ENCODE data around the gene VPS18. TPM values are rescaled to one million over a fixed set of nuclear protein-coding genes. Genes with fewer than 3 reads are reported as not detected.
A peak's percentile ranks its signal among the peaks of the same experiment; 100 is the strongest.

VPS18 gene
- total and polyA plus RNA-seq, 2 experiments from 2014 or later = 5.9 to 42.5 TPM

DNA sequence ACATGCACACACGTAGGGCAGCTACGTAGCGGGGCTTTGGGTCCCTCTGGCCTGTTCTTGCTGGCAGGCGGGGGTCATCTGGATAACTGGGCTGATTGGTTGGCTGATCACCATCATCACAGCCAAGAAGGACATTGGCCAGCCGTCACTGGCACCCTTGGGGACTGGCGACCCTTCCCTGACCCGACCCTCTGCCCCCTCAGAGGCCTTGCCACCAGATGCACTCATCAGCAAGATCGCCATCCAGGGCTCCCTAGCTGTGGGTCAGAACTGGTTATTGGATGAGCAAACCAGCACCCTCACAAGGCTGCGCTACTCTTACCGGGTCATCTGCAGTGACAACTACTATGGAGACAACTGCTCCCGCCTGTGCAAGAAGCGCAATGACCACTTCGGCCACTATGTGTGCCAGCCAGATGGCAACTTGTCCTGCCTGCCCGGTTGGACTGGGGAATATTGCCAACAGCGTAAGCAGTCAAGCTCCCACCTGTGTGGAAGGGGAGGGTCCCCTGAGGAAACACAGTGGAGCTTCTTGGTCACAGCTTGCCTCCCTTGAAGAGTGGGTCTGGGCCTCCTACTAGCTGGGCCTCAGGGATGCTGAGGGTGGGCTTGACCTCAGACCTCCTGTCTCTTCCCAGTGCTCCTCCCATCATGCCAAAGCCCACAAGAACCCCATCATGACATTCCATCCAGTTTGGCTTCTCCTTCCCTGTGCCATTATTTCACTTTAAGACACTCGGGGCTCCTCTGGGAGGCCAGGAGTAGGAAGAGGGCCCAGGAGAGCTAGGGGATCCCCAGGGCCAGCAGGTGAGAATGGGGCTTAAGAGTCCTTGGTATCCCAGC is 37.3 kb downstream of the VPS18 start:
- H3K4me1 Mint-ChIP-seq = peaks cover 35% of the 10 kb centered on the region
- no peaks in the 10 kb centered on the region; the same call in 2 of the 3 replicates for H3K36me3 Mint-ChIP-seq (ENCODE audit: low read depth)
- DNase-seq (ENCODE audit: low spot score) = no peak
- H3K9me3 Mint-ChIP-seq = no peaks in the 10 kb centered on the region; the same call in 2 of the 3 replicates
- H3K27ac ChIP-seq (ENCODE audit: low read depth) = no peak overlapping the region
- H3K9me2 ChIP-seq (ENCODE audit: insufficient read depth) = no peaks in the 10 kb centered on the region
- no peak for TF ChIP-seq JUNB (IDR thresholded peaks at IDR 0.05; ENCODE audit: unreplicated experiment)
- peaks cover 22% of the 10 kb centered on the region for H3K4me1 ChIP-seq (ENCODE audit: insufficient read depth)
- peaks cover 14% of the 10 kb centered on the region; the same call in 1 of the 2 replicates for H4K20me1 ChIP-seq (replicated peaks; ENCODE audit: insufficient read depth)
- H3K27me3 Mint-ChIP-seq (ENCODE audit: insufficient read depth, low read depth, poor library complexity) = peaks cover 83% of the 10 kb centered on the region
- peak overlapping the region; percentile 88; the same call in 1 of the 2 replicates for H3K4me3 ChIP-seq
- H2AFZ ChIP-seq = no peak overlapping the region
- H3F3A ChIP-seq (replicated peaks; ENCODE audit: low read depth) = peaks cover 19% of the 10 kb centered on the region
- peaks cover 73% of the 10 kb centered on the region for H3K27me3 ChIP-seq (ENCODE audit: insufficient read depth)
- H3K27ac Mint-ChIP-seq = no peak overlapping the region
- H3K79me2 ChIP-seq (replicated peaks; ENCODE audit: insufficient read depth) = no peaks in the 10 kb centered on the region
- ATAC-seq = no peak
- no peaks in the 10 kb centered on the region for H3K36me3 ChIP-seq (ENCODE audit: insufficient read depth)
- peak overlapping the region; percentile 78 for H3K4me3 Mint-ChIP-seq
- H3K4me2 ChIP-seq = peak overlapping the region; percentile 99

DNA sequence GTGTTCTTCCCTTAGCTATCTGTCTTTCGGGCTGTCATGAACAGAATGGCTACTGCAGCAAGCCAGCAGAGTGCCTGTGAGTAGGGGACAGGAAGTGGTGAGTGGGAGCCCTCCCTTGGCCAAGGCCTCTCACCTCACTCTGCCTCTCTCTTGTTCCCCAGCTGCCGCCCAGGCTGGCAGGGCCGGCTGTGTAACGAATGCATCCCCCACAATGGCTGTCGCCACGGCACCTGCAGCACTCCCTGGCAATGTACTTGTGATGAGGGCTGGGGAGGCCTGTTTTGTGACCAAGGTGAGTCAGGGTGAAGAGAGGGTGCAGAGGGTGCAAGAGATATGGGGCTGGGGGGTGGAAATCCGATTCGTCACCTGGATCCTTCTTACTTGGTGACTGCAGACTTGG is 37.9 kb downstream of the VPS18 start:
- H3K27me3 ChIP-seq (ENCODE audit: insufficient read depth) = peaks cover 66% of the 10 kb centered on the region
- H3K27me3 Mint-ChIP-seq (ENCODE audit: insufficient read depth, low read depth, poor library complexity) = peaks cover 77% of the 10 kb centered on the region
- TF ChIP-seq EZH2phosphoT487 (IDR thresholded peaks at IDR 0.05; ENCODE audit: unreplicated experiment) (no peak), CREB1 (CRISPR knock-in tag; IDR thresholded peaks at IDR 0.05; ENCODE audit: low read depth) (no peak), ZNF331 (CRISPR knock-in tag; IDR thresholded peaks at IDR 0.05; ENCODE audit: low read depth) (no peak), ZNF114 (CRISPR knock-in tag; IDR thresholded peaks at IDR 0.05) (no peak), EZH2 (IDR thresholded peaks at IDR 0.05; ENCODE audit: low read depth, unreplicated experiment) (no peak), POLR2AphosphoS5 (IDR thresholded peaks at IDR 0.05; ENCODE audit: low read depth) (no peak), NANOG (IDR thresholded peaks at IDR 0.05; ENCODE audit: borderline replicate concordance) (no peak), STAT1 (IDR thresholded peaks at IDR 0.05; ENCODE audit: unreplicated experiment) (no peak)
- TF ChIP-seq, protein P1, sequence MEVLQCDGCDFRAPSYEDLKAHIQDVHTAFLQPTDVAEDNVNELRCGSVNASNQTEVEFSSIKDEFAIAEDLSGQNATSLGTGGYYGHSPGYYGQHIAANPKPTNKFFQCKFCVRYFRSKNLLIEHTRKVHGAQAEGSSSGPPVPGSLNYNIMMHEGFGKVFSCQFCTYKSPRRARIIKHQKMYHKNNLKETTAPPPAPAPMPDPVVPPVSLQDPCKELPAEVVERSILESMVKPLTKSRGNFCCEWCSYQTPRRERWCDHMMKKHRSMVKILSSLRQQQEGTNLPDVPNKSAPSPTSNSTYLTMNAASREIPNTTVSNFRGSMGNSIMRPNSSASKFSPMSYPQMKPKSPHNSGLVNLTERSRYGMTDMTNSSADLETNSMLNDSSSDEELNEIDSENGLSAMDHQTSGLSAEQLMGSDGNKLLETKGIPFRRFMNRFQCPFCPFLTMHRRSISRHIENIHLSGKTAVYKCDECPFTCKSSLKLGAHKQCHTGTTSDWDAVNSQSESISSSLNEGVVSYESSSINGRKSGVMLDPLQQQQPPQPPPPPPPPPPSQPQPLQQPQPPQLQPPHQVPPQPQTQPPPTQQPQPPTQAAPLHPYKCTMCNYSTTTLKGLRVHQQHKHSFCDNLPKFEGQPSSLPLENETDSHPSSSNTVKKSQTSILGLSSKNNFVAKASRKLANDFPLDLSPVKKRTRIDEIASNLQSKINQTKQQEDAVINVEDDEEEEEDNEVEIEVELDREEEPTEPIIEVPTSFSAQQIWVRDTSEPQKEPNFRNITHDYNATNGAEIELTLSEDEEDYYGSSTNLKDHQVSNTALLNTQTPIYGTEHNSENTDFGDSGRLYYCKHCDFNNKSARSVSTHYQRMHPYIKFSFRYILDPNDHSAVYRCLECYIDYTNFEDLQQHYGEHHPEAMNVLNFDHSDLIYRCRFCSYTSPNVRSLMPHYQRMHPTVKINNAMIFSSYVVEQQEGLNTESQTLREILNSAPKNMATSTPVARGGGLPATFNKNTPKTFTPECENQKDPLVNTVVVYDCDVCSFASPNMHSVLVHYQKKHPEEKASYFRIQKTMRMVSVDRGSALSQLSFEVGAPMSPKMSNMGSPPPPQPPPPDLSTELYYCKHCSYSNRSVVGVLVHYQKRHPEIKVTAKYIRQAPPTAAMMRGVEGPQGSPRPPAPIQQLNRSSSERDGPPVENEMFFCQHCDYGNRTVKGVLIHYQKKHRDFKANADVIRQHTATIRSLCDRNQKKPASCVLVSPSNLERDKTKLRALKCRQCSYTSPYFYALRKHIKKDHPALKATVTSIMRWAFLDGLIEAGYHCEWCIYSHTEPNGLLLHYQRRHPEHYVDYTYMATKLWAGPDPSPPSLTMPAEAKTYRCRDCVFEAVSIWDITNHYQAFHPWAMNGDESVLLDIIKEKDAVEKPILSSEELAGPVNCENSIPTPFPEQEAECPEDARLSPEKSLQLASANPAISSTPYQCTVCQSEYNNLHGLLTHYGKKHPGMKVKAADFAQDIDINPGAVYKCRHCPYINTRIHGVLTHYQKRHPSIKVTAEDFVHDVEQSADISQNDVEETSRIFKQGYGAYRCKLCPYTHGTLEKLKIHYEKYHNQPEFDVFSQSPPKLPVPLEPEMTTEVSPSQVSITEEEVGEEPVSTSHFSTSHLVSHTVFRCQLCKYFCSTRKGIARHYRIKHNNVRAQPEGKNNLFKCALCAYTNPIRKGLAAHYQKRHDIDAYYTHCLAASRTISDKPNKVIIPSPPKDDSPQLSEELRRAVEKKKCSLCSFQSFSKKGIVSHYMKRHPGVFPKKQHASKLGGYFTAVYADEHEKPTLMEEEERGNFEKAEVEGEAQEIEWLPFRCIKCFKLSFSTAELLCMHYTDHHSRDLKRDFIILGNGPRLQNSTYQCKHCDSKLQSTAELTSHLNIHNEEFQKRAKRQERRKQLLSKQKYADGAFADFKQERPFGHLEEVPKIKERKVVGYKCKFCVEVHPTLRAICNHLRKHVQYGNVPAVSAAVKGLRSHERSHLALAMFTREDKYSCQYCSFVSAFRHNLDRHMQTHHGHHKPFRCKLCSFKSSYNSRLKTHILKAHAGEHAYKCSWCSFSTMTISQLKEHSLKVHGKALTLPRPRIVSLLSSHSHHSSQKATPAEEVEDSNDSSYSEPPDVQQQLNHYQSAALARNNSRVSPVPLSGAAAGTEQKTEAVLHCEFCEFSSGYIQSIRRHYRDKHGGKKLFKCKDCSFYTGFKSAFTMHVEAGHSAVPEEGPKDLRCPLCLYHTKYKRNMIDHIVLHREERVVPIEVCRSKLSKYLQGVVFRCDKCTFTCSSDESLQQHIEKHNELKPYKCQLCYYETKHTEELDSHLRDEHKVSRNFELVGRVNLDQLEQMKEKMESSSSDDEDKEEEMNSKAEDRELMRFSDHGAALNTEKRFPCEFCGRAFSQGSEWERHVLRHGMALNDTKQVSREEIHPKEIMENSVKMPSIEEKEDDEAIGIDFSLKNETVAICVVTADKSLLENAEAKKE (CRISPR knock-in tag; IDR thresholded peaks at IDR 0.05) = no peak
- TF ChIP-seq, protein P2, sequence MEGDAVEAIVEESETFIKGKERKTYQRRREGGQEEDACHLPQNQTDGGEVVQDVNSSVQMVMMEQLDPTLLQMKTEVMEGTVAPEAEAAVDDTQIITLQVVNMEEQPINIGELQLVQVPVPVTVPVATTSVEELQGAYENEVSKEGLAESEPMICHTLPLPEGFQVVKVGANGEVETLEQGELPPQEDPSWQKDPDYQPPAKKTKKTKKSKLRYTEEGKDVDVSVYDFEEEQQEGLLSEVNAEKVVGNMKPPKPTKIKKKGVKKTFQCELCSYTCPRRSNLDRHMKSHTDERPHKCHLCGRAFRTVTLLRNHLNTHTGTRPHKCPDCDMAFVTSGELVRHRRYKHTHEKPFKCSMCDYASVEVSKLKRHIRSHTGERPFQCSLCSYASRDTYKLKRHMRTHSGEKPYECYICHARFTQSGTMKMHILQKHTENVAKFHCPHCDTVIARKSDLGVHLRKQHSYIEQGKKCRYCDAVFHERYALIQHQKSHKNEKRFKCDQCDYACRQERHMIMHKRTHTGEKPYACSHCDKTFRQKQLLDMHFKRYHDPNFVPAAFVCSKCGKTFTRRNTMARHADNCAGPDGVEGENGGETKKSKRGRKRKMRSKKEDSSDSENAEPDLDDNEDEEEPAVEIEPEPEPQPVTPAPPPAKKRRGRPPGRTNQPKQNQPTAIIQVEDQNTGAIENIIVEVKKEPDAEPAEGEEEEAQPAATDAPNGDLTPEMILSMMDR (conservative IDR thresholded peaks at IDR 0.05; ENCODE audit: low read depth in 2 of 2) = no peak
- TF ChIP-seq, protein P3, sequence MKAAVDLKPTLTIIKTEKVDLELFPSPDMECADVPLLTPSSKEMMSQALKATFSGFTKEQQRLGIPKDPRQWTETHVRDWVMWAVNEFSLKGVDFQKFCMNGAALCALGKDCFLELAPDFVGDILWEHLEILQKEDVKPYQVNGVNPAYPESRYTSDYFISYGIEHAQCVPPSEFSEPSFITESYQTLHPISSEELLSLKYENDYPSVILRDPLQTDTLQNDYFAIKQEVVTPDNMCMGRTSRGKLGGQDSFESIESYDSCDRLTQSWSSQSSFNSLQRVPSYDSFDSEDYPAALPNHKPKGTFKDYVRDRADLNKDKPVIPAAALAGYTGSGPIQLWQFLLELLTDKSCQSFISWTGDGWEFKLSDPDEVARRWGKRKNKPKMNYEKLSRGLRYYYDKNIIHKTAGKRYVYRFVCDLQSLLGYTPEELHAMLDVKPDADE (IDR thresholded peaks at IDR 0.05) = no peak

More for the DNA sequence above, 37.9 kb downstream of the VPS18 start:
- no peak for DNase-seq (ENCODE audit: low spot score)
- no peak overlapping the region for H3K4me3 ChIP-seq
- H3K4me2 ChIP-seq = no peak overlapping the region
- Mint-ChIP-seq H3K4me1 (peaks cover 32% of the 10 kb centered on the region), H3K27ac (no peak overlapping the region), H3K4me3 (no peak overlapping the region; the same call in 2 of the 3 replicates), H3K9me3 (no peaks in the 10 kb centered on the region; the same call in 2 of the 3 replicates), H3K36me3 (ENCODE audit: low read depth) (no peaks in the 10 kb centered on the region; the same call in 2 of the 3 replicates)
- peaks cover 13% of the 10 kb centered on the region for H3F3A ChIP-seq (replicated peaks; ENCODE audit: low read depth)
- no peak overlapping the region for H2AFZ ChIP-seq
- H3K9me2 ChIP-seq (ENCODE audit: insufficient read depth) = no peaks in the 10 kb centered on the region
- no peak overlapping the region for H3K27ac ChIP-seq (ENCODE audit: low read depth)
- peaks cover 11% of the 10 kb centered on the region; the same call in 1 of the 2 replicates for H4K20me1 ChIP-seq (replicated peaks; ENCODE audit: insufficient read depth)
- no peaks in the 10 kb centered on the region for H3K36me3 ChIP-seq (ENCODE audit: insufficient read depth)
- no peaks in the 10 kb centered on the region for H3K79me2 ChIP-seq (replicated peaks; ENCODE audit: insufficient read depth)
- peaks cover 15% of the 10 kb centered on the region for H3K4me1 ChIP-seq (ENCODE audit: insufficient read depth)
- no peak for ATAC-seq
